Measurements from ENCODE around the gene SPTBN1. TPM values are rescaled to one million over a fixed set of nuclear protein-coding genes. Genes with fewer than 3 reads are reported as not detected.

Gene SPTBN1
- total and polyA plus RNA-seq, 2 of the 13 experiments (the other 11 are each of a cell fraction or from before 2014, with no cell fraction given): 123 to 299 TPM

- no peak overlapping the region for H3K9ac ChIP-seq (ENCODE audit: insufficient read depth, low read depth, low read length)
- no peak overlapping the region for H3K4me2 ChIP-seq (ENCODE audit: low read depth, low read length)
- in situ Hi-C loops (cut with HindIII; ENCODE audit: extremely low pct_ligation_motif_present, low pct_unique_long_range_greater_than_20kb): no loop called here
- no TSS peak for BruUV-seq (replicated peaks)
- WGBS (ENCODE audit: low lambda C conversion rate): 94% methylated on average over 3 of the region's 3 CpGs
- H3K27me3 ChIP-seq (ENCODE audit: control insufficient read depth in 1 of 2, insufficient read depth in 2 of 2, low read length in 2 of 2): no peaks in the 10 kb centered on the region
- DNase-seq (ENCODE audit: low spot score) (no peak), FAIRE-seq (no peak), ATAC-seq (no peak)
- peak overlapping the region; percentile 26 for H3K27ac ChIP-seq (ENCODE audit: extremely low read length, insufficient read depth, low read length)
- H4K20me1 ChIP-seq (ENCODE audit: insufficient read depth, low read length): no peaks in the 10 kb centered on the region
- H3K4me1 ChIP-seq (ENCODE audit: insufficient read depth, low read length): peaks cover 67% of the 10 kb centered on the region
- intact Hi-C loops (cut with micrococcal nuclease; ENCODE audit: unreplicated experiment): no loop called here
- POLR2A ChIA-PET: interaction anchor here (1.0 kb wide), 1 partner anchor 28 kb away, joined by 4 read pairs; no protein-coding TSS in a partner anchor
- H2AFZ ChIP-seq (ENCODE audit: low read length): no peak overlapping the region
- peaks cover 5 to 14% of the 10 kb centered on the region in 2 experiments; a peak in 3 of 5 replicates for H3K36me3 ChIP-seq (replicated peaks in 1 of 2; ENCODE audit: control insufficient read depth in 1 of 2, insufficient read depth in 2 of 2, low read length in 2 of 2)
- TF ChIP-seq TRIM22 (IDR thresholded peaks at IDR 0.05) (no peak), NFIB (CRISPR knock-in tag; IDR thresholded peaks at IDR 0.05; ENCODE audit: borderline replicate concordance) (no peak), SRSF9 (IDR thresholded peaks at IDR 0.05; ENCODE audit: borderline replicate concordance, insufficient read depth, low read depth, low read length, poor library complexity, severe bottlenecking) (no peak), HDAC6 (IDR thresholded peaks at IDR 0.05; ENCODE audit: low read depth, low read length) (no peak), ZNF234 (CRISPR knock-in tag; conservative IDR thresholded peaks at IDR 0.05) (no peak), E2F1 (CRISPR knock-in tag; IDR thresholded peaks at IDR 0.05) (no peak), ZBED4 (CRISPR knock-in tag; IDR thresholded peaks at IDR 0.05; ENCODE audit: borderline replicate concordance) (no peak), POLR2AphosphoS5 (IDR thresholded peaks at IDR 0.05; ENCODE audit: low read depth, low read length) (no peak), RBAK (CRISPR knock-in tag; IDR thresholded peaks at IDR 0.05) (no peak), STAG1 (CRISPR knock-in tag; IDR thresholded peaks at IDR 0.05) (no peak), CHD4 (IDR thresholded peaks at IDR 0.05; ENCODE audit: borderline replicate concordance, low read length) (no peak), REPIN1 (CRISPR knock-in tag; IDR thresholded peaks at IDR 0.05; ENCODE audit: borderline replicate concordance, low read depth) (no peak), ARNTL (CRISPR knock-in tag; IDR thresholded peaks at IDR 0.05) (no peak)
- TF ChIP-seq, protein P1, sequence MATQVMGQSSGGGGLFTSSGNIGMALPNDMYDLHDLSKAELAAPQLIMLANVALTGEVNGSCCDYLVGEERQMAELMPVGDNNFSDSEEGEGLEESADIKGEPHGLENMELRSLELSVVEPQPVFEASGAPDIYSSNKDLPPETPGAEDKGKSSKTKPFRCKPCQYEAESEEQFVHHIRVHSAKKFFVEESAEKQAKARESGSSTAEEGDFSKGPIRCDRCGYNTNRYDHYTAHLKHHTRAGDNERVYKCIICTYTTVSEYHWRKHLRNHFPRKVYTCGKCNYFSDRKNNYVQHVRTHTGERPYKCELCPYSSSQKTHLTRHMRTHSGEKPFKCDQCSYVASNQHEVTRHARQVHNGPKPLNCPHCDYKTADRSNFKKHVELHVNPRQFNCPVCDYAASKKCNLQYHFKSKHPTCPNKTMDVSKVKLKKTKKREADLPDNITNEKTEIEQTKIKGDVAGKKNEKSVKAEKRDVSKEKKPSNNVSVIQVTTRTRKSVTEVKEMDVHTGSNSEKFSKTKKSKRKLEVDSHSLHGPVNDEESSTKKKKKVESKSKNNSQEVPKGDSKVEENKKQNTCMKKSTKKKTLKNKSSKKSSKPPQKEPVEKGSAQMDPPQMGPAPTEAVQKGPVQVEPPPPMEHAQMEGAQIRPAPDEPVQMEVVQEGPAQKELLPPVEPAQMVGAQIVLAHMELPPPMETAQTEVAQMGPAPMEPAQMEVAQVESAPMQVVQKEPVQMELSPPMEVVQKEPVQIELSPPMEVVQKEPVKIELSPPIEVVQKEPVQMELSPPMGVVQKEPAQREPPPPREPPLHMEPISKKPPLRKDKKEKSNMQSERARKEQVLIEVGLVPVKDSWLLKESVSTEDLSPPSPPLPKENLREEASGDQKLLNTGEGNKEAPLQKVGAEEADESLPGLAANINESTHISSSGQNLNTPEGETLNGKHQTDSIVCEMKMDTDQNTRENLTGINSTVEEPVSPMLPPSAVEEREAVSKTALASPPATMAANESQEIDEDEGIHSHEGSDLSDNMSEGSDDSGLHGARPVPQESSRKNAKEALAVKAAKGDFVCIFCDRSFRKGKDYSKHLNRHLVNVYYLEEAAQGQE (IDR thresholded peaks at IDR 0.05; ENCODE audit: borderline replicate concordance in 1 of 2, low read depth in 1 of 2, low read length in 2 of 2): no peak
- H3K79me2 ChIP-seq (ENCODE audit: insufficient read depth, low read length): peaks cover 70% of the 10 kb centered on the region
- CTCF ChIA-PET (ENCODE audit: low intra/inter-chr PET ratio, low total read pairs): no interaction called here
- no peaks in the 10 kb centered on the region for H3K9me3 ChIP-seq (ENCODE audit: low read length)
- no peak overlapping the region for H3K4me3 ChIP-seq (replicated peaks in 1 of 3; ENCODE audit: insufficient read depth in 1 of 3, low read depth in 2 of 3, low read length in 3 of 3)
These were observed 87.7 kb downstream of the SPTBN1 start for GRCh38 chr2:54543733-54544396.
